ENCODE measurements around the gene NXPH3. TPM values are rescaled to one million over a fixed set of nuclear protein-coding genes. Genes with fewer than 3 reads are reported as not detected.
A peak's percentile ranks its signal among the peaks of the same experiment; 100 is the strongest.

The NXPH3 gene
- total and polyA plus RNA-seq, 2 experiments from 2014 or later = 2.1 to 9.0 TPM

DNA sequence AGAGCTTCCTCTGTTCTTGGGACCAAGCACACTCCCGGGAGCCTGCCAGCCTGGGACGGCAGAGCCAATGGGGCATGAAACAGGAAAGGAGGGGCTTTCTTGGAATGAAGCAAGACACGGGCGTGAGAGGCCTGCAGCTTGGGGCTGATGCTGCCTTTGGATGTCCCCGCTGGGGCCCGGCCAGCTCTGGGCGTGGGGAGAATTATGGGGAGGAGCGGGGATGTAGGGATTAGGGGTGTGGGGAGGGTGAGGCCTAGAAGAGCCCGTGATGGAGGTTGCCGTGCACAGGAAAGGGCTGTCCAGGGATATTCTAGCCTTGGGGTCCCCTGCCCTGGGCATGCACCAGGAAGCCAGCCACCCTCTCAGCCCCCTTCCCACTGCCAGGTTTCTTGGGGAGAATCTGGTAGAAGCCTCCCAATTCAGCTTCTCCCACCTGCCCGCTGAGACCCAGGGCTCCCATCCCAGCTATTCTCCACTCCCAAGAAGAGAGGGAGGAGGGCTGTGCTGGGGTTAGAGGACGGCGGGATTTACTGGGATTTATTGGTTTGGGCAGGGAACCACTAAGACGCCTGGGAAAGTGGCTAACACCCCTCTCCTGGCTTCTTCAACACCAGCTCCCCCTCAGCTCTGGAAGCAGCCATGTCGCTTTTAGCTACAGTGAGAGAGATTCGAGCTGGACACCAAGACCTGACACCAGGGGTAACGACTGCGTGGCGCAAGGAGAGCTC, 20.0 kb upstream of the NXPH3 start:
- no peak overlapping the region for H3K4me3 ChIP-seq
- DNase-seq (ENCODE audit: low read depth in 1 of 2, low spot score in 1 of 2) = no peak
- no peaks in the 10 kb centered on the region for H3K9me3 ChIP-seq (ENCODE audit: low read depth)
- H3K27me3 ChIP-seq = peaks cover 20% of the 10 kb centered on the region
- H3K36me3 ChIP-seq = no peaks in the 10 kb centered on the region
- no peak overlapping the region for H3K27ac ChIP-seq
- TF ChIP-seq, protein P1, sequence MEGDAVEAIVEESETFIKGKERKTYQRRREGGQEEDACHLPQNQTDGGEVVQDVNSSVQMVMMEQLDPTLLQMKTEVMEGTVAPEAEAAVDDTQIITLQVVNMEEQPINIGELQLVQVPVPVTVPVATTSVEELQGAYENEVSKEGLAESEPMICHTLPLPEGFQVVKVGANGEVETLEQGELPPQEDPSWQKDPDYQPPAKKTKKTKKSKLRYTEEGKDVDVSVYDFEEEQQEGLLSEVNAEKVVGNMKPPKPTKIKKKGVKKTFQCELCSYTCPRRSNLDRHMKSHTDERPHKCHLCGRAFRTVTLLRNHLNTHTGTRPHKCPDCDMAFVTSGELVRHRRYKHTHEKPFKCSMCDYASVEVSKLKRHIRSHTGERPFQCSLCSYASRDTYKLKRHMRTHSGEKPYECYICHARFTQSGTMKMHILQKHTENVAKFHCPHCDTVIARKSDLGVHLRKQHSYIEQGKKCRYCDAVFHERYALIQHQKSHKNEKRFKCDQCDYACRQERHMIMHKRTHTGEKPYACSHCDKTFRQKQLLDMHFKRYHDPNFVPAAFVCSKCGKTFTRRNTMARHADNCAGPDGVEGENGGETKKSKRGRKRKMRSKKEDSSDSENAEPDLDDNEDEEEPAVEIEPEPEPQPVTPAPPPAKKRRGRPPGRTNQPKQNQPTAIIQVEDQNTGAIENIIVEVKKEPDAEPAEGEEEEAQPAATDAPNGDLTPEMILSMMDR (IDR thresholded peaks at IDR 0.05; ENCODE audit: low read depth, low read length) = no peak
- no peaks in the 10 kb centered on the region for H3K4me1 ChIP-seq (ENCODE audit: low read depth)

DNA sequence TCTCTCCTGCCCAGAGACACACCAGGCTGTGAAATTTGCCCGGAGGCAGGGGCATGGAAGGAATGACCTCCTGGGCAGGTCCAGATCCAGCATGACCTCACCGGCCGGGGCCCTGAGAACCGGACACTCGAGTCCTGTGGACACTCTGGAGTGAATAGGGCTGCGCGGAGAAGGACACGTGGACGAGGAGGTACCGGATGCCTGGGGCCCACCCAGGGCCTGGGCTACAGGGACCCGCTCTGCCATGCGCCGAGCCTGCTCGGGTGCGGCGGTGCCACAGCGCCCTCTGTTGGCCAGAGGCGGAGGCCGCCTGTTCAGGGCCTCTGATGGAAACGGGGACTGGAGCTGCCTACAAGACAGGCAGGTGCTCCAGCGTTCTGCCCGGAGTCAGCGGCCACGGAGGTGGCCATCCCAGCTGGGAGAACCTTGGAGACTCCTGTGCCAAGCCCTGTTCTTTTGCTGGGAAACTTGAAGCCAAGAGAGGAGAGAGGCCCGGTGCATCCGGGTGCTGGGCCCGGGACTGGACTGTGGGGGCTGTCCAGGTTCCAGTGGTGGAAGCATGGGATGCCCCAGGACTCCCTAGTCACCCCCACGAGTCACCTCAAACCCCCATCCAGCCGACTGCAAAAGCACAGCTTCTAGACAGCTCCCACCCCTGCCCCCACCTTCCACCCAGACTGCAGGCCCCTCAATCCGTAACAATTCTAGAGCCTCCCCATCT, 19.3 kb upstream of the NXPH3 start:
- no peaks in the 10 kb centered on the region for H3K36me3 ChIP-seq
- no peaks in the 10 kb centered on the region for H3K4me1 ChIP-seq (ENCODE audit: low read depth)
- no peaks in the 10 kb centered on the region for H3K9me3 ChIP-seq (ENCODE audit: low read depth)
- TF ChIP-seq, protein P1 (IDR thresholded peaks at IDR 0.05; ENCODE audit: low read depth, low read length) = peak; percentile 99
- no peak overlapping the region for H3K27ac ChIP-seq
- DNase-seq (ENCODE audit: low read depth in 1 of 2, low spot score in 1 of 2) = peak; percentile 80
- no peak overlapping the region for H3K4me3 ChIP-seq
- peaks cover 20% of the 10 kb centered on the region for H3K27me3 ChIP-seq

DNA sequence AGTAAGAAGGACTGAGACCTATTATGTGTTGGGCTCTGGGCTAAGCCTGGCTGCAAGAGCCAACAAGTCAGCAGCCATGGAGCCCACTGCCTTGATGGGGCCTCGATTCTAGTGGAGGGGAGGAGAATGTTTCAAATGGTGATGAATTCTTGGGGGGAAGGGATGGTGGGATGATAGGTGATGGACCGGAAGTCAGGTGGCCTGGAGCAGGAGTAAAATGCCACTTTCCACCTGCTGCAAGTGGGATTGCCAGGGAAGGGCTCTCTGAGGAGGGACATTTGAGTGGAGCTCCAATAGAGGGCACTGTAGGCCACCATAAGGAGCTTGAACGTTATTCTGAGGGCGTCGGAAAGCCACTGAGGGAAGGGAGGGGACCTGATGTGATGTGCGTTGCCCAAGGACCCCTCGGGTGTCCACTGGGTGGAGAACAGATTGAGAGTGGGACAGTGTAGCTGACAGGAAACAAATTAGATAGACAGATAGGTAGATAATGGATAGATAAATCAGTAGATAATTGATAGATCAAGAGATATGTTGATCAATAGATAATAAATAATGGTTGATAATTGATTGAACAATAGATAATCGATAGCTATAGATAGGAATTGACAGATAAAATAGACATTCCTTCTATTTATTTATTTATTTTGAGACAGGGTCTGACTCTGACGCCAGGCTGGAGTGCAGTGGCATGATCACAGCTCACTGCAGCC, 18.2 kb upstream of the NXPH3 start:
- peak; percentile 73 to 86 for DNase-seq (ENCODE audit: low read depth in 1 of 2, low spot score in 1 of 2)

DNA sequence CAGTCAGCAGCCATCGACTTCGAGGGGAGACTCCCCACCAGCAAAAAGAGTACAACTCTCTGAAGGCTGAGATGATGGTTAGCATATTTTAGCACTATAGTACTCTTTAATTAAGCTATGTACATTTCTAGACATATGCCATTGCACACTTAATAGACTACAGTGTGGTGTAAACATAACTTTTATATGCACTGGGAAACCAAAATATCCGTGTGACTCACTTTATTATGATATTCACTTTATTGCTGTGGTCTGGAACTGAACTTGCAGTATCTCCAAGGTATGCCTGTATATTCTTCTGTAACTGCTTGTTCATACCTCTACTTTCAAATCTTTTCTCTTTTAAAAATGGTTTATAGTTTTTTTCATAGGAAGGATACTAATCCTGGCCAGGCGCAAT, 11.0 kb upstream of the NXPH3 start:
- Histone ChIP-seq H3K36me3 (no peaks in the 10 kb centered on the region), H3K27me3 (peaks cover under 1% of the 10 kb centered on the region), H3K4me3 (no peak overlapping the region), H3K27ac (no peak overlapping the region), H3K9me3 (ENCODE audit: low read depth) (no peaks in the 10 kb centered on the region), H3K4me1 (ENCODE audit: low read depth) (no peaks in the 10 kb centered on the region)
- TF ChIP-seq, protein P1 (IDR thresholded peaks at IDR 0.05; ENCODE audit: low read depth, low read length) = no peak
- DNase-seq (ENCODE audit: low read depth in 1 of 2, low spot score in 1 of 2) = no peak

More for the DNA sequence above, 18.2 kb upstream of the NXPH3 start:
- H3K4me1 ChIP-seq (ENCODE audit: low read depth) = no peaks in the 10 kb centered on the region
- no peak overlapping the region for H3K4me3 ChIP-seq
- no peak overlapping the region for H3K27ac ChIP-seq
- H3K27me3 ChIP-seq = peaks cover 20% of the 10 kb centered on the region
- TF ChIP-seq, protein P1 (IDR thresholded peaks at IDR 0.05; ENCODE audit: low read depth, low read length) = peak; percentile 73
- no peaks in the 10 kb centered on the region for H3K9me3 ChIP-seq (ENCODE audit: low read depth)
- H3K36me3 ChIP-seq = no peaks in the 10 kb centered on the region

DNA sequence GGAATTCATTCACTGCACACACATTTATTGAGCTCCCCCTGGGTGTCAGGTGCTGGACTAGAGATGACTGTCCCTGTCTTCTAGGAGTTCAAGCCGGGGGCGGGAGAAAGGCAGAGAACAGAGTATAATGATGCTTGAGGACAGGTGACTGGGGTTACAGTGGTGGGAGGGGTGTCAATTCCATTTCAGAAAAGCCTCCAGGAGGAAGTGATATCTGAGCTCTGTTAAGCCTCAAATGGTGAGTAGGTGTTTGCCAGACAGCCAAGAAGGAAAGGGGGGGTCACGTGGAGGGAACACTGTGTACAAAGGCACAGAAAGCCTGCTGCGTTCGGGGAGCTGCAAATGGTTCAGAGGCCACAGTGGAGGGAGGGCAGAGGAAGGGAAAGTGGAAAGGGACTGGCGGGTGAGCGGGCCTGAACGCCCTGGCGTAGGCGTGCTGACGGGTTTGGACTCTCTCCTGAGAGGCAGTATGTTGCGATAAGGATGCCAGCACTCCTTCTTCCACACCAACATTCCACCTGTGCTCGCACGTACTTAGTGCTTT, 9.7 kb upstream of the NXPH3 start:
- Histone ChIP-seq H3K27me3 (peaks cover 7% of the 10 kb centered on the region), H3K9me3 (ENCODE audit: low read depth) (no peaks in the 10 kb centered on the region), H3K27ac (no peak overlapping the region), H3K36me3 (no peaks in the 10 kb centered on the region), H3K4me1 (ENCODE audit: low read depth) (no peaks in the 10 kb centered on the region), H3K4me3 (no peak overlapping the region)
- peak; percentile 58 to 74 for DNase-seq (ENCODE audit: low read depth in 1 of 2, low spot score in 1 of 2)
- TF ChIP-seq, protein P1 (IDR thresholded peaks at IDR 0.05; ENCODE audit: low read depth, low read length) = no peak
